K562 (cell line): ENCODE measurements around the gene LPIN2. TPM values are rescaled to one million over a fixed set of nuclear protein-coding genes. Genes with fewer than 3 reads are reported as not detected.

Experiments
- ARID1B ChIP-seq: fragments of 450-650 bp; IDR thresholded peaks from 2 replicates; pipeline ENCODE4 v1.6.1; 2016; ENCODE audit warnings: antibody characterized with exemption, mild to moderate bottlenecking, inconsistent platforms
- DPF2 ChIP-seq: fragments of 450-650 bp; IDR thresholded peaks from 2 replicates; pipeline ENCODE4 v1.6.1; 2016
- FOXP1 ChIP-seq: sonication (generic); formaldehyde crosslinking; IDR thresholded peaks from 2 replicates; pipeline ENCODE4 v1.8.0; 2022; ENCODE audit warnings: mild to moderate bottlenecking, missing genetic modification reagents
- HDAC1 ChIP-seq, 2 experiments: fragments of 450-650 bp; IDR thresholded peaks; 2 replicates each; pipeline ENCODE4 v1.6.1; 2016 to 2017; ENCODE audit warnings: inconsistent platforms in 1 of 2, mild to moderate bottlenecking in 1 of 2, moderate library complexity in 1 of 2
- HDAC8 ChIP-seq: fragments of 450-650 bp; IDR thresholded peaks from 2 replicates; pipeline ENCODE4 v1.6.1; 2016; ENCODE audit warnings: mild to moderate bottlenecking, missing genetic modification characterization, moderate library complexity, missing compliant biosample characterization
- KDM5B ChIP-seq: fragments of 200-600 bp; sonication (generic); IDR thresholded peaks from 2 replicates; pipeline ENCODE4 v1.6.1; 2012; ENCODE audit warnings: low read depth, mild to moderate bottlenecking, moderate library complexity, low read length, control low read depth, inconsistent platforms; ENCODE audit not compliant: insufficient replicate concordance
- NCOR1 ChIP-seq: fragments of 450-650 bp; IDR thresholded peaks from 2 replicates; pipeline ENCODE4 v1.6.1; 2016; ENCODE audit warnings: mild to moderate bottlenecking, moderate library complexity
- NEUROD1 ChIP-seq: fragments of 150-350 bp; IDR thresholded peaks from 2 replicates; pipeline ENCODE4 v1.6.1; 2014; ENCODE audit warnings: borderline replicate concordance, low read length, low read depth; ENCODE audit not compliant: partially characterized antibody
- PCBP1 ChIP-seq: fragments of 200-400 bp; formaldehyde crosslinking; IDR thresholded peaks from 2 replicates; pipeline ENCODE4 v1.6.1; 2018; ENCODE audit warnings: mild to moderate bottlenecking, low read depth, low read length; ENCODE audit not compliant: poor library complexity, severe bottlenecking
- PML ChIP-seq: IDR thresholded peaks from 2 replicates; pipeline ENCODE4 v1.6.1; 2012; ENCODE audit warnings: low read length, inconsistent platforms
- POU5F1 ChIP-seq: fragments of 150-350 bp; IDR thresholded peaks from 2 replicates; pipeline ENCODE4 v1.6.1; 2014; ENCODE audit warnings: borderline replicate concordance, low read length, low read depth, mild to moderate bottlenecking; ENCODE audit not compliant: partially characterized antibody
- PRPF4 ChIP-seq: fragments of 200-400 bp; formaldehyde crosslinking; IDR thresholded peaks from one replicate; pipeline ENCODE4 v1.6.1; 2017; ENCODE audit warnings: low read length, low read depth, mild to moderate bottlenecking; ENCODE audit not compliant: insufficient read depth, poor library complexity, severe bottlenecking
- SAFB ChIP-seq: fragments of 200-400 bp; formaldehyde crosslinking; IDR thresholded peaks from 2 replicates; pipeline ENCODE4 v1.6.1; 2017; ENCODE audit warnings: low read depth, low read length, borderline replicate concordance
- SLC30A9 ChIP-seq: fragments of 250-450 bp; sonication (Bioruptor Pico); IDR thresholded peaks from 2 replicates; pipeline ENCODE4 v1.8.0; 2022; ENCODE audit warnings: mild to moderate bottlenecking, moderate library complexity
- SUPT5H ChIP-seq: fragments of 450-650 bp; IDR thresholded peaks from 2 replicates; pipeline ENCODE4 v1.6.1; 2016
- TEAD4 ChIP-seq, 2 experiments: sonication (generic) in 1 of 2; formaldehyde crosslinking in 1 of 2; IDR thresholded peaks; 2 replicates each; pipeline versions ENCODE4 v1.6.1 to v1.8.0; 2012 to 2022; ENCODE audit warnings: borderline replicate concordance in 1 of 2, inconsistent platforms in 1 of 2, low read length in 1 of 2, mild to moderate bottlenecking in 1 of 2, missing genetic modification reagents in 1 of 2
- U2AF1 ChIP-seq: fragments of 200-400 bp; formaldehyde crosslinking; optimal IDR thresholded peaks from 2 replicates; pipeline ENCODE3; 2017; ENCODE audit warnings: mild to moderate bottlenecking, low read depth, low read length, moderate library complexity
- ZNF507 ChIP-seq: conservative IDR thresholded peaks from 2 replicates; pipeline ENCODE4 v1.6.1; 2017; ENCODE audit warnings: missing genetic modification characterization, missing compliant biosample characterization
- polyA plus RNA-seq, 8 experiments: library from polyadenylated mRNA; depleted of rRNA in 4 of 8; stranded (reverse) in 5 of 8; unstranded in 3 of 8; fragments of >200 nt; fragmentation: Nextera tagmentation in 2 of 8; fragmentation: Illumina TruSeq in 1 of 8; extraction: Ambion mirVana in 2 of 8; extraction: Trizol in 1 of 8; gene quantifications; 2 replicates each; pipeline versions ENCODE4 v1.2.1 to v1.2.3, GENCODE V29; 2011 to 2014; ENCODE audit warnings: inconsistent platforms in 1 of 8, missing spikeins in 1 of 8
- total RNA-seq, 7 experiments: library from RNA; depleted of rRNA in 6 of 7; stranded (reverse); fragments of >200 nt in 6 of 7; fragmentation: Illumina TruSeq in 2 of 7; extraction: Trizol in 2 of 7; gene quantifications; 2 replicates each; pipeline versions ENCODE4 v1.2.1 to v1.2.3, GENCODE V29; 2011 to 2021; ENCODE audit warnings: low replicate concordance in 1 of 7
- TF ChIP-seq, protein P1 (sequence below): sonication (generic); formaldehyde crosslinking; IDR thresholded peaks from 2 replicates; pipeline ENCODE4 v1.9.0; 2022; ENCODE audit warnings: mild to moderate bottlenecking, missing genetic modification reagents
- TF ChIP-seq, protein P2 (sequence below), 2 experiments: fragments of 450-650 bp; IDR thresholded peaks; 2 replicates each; pipeline ENCODE4 v1.6.1; 2016; ENCODE audit warnings: mild to moderate bottlenecking in 2 of 2, borderline replicate concordance in 1 of 2, low read depth in 1 of 2, moderate library complexity in 1 of 2

The LPIN2 gene
- total and polyA plus RNA-seq, 9 of the 15 experiments (the other 6 are each of a cell fraction or from before 2014, with no cell fraction given) = 5.2 to 34.8 (median 24.6) TPM

DNA sequence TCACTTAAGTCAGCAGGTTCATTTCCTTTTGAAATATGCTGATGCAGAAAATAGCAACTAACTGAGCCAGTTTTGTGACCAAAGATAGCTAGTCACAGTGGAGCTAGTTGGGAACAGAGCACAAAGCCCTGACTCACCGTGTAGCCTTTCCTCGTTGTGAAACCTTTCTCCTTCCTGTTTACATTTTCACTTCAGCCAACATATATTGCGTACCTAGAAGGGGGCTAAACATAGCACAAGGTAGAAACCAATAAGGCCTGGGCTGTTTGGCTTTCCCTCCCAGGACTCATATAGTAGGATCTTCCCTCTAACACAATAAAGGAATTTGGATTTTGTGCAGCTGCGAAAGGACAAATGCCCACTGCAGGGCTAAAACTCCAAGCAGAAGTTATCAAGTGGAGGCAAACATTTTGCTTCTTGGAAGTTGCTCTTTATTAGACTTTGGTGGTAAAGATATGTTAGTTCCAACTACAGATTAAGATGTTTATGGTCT, 24.5 kb upstream of the LPIN2 start (continued):
- no peak for TF ChIP-seq HDAC8 (tag)
- TF ChIP-seq POU5F1 = no peak
- peak; percentile 43 for TF ChIP-seq KDM5B
- 0 out of 2 replicates have a peak, but pooled peaks have one; percentile 23 for TF ChIP-seq TEAD4 (IDR thresholded peaks at IDR 0.05; ENCODE audit: low read length)
- TF ChIP-seq TEAD4 (CRISPR knock-in tag; IDR thresholded peaks at IDR 0.05; ENCODE audit: borderline replicate concordance) = no peak
- TF ChIP-seq, protein P1, sequence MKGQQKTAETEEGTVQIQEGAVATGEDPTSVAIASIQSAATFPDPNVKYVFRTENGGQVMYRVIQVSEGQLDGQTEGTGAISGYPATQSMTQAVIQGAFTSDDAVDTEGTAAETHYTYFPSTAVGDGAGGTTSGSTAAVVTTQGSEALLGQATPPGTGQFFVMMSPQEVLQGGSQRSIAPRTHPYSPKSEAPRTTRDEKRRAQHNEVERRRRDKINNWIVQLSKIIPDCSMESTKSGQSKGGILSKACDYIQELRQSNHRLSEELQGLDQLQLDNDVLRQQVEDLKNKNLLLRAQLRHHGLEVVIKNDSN (CRISPR knock-in tag) = no peak
- TF ChIP-seq NCOR1 = peak; percentile 31; the same call in 1 of the 2 replicates
- no peak; a peak in 1 of 4 replicates for TF ChIP-seq HDAC1 (IDR thresholded peaks at IDR 0.05)
- no peak for TF ChIP-seq U2AF1
- 0 out of 2 replicates have a peak, but pooled peaks have one; percentile 19 for TF ChIP-seq ZNF507 (tag)
- TF ChIP-seq FOXP1 (CRISPR knock-in tag) = 0 out of 2 replicates have a peak, but pooled peaks have one; percentile 24
- peak; percentile 88 for TF ChIP-seq DPF2
- no peak for TF ChIP-seq SAFB
- peak; percentile 70 for TF ChIP-seq ARID1B
- no peak for TF ChIP-seq PML
- TF ChIP-seq, protein P2, sequence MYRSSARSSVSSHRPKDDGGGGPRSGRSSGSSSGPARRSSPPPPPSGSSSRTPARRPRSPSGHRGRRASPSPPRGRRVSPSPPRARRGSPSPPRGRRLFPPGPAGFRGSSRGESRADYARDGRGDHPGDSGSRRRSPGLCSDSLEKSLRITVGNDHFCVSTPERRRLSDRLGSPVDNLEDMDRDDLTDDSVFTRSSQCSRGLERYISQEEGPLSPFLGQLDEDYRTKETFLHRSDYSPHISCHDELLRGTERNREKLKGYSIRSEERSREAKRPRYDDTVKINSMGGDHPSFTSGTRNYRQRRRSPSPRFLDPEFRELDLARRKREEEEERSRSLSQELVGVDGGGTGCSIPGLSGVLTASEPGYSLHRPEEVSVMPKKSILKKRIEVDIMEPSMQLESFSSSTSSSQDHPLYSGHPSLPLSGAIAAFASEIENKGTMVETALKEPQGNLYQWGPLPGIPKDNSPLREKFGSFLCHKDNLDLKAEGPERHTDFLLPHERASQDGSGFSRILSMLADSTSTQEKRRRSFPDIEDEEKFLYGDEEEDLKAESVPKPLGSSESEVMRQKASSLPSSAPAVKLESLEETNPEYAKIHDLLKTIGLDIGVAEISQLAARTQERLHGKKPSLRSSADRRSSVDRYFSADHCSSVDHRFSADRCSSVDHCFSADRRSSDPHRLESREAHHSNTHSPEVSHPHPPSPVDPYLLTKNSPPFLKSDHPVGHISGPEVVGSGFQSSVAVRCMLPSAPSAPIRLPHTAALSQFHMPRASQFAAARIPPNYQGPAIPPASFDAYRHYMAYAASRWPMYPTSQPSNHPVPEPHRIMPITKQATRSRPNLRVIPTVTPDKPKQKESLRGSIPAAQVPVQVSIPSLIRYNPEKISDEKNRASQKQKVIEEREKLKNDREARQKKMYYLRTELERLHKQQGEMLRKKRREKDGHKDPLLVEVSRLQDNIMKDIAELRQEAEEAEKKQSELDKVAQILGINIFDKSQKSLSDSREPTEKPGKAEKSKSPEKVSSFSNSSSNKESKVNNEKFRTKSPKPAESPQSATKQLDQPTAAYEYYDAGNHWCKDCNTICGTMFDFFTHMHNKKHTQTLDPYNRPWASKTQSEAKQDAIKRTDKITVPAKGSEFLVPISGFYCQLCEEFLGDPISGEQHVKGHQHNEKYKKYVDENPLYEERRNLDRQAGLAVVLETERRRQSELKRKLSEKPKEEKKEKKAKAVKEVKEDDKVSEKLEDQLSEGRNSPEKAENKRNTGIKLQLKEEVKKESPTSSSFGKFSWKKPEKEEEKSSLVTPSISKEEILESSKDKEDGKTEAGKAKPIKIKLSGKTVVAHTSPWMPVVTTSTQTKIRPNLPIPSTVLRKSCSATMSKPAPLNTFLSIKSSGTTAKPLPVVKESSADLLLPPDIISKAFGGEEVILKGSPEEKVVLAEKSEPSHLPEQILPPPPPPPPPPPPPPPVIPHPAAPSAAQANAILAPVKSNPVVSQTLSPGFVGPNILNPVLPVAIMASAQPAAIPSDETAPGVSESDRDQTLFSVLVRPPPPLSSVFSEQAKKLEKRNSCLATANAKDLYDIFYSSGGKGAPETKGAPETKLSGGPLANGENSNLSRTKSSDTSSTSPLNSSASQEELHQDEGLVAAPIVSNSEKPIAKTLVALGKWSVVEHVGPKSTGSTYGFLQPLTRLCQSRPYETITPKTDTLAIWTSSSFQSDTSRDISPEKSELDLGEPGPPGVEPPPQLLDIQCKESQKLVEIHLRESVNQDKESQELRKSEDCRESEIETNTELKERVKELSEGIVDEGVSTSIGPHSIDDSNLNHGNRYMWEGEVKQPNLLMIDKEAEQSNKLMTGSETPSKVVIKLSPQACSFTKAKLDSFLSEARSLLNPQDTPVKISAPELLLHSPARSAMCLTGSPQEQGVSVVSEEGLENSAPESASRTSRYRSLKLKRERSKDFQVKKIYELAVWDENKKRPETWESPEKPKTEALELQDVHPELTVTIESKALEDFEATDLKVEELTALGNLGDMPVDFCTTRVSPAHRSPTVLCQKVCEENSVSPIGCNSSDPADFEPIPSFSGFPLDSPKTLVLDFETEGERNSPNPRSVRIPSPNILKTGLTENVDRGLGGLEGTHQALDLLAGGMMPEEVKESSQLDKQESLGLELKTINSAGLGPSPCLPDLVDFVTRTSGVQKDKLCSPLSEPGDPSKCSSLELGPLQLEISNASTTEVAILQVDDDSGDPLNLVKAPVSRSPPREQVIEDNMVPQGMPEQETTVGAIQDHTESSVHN (IDR thresholded peaks at IDR 0.05; ENCODE audit: borderline replicate concordance in 1 of 2, low read depth in 1 of 2) = 0 out of 4 replicates have a peak, but pooled peaks of 1 of the 2 experiments have one; percentile 37
- no peak for TF ChIP-seq SLC30A9 (CRISPR knock-in tag)
- TF ChIP-seq PCBP1 = no peak
- peak; percentile 56 for TF ChIP-seq SUPT5H
- TF ChIP-seq PRPF4 = no peak
- no peak for TF ChIP-seq NEUROD1
